ENCODE measurements around the gene LRMDA.

DNA sequence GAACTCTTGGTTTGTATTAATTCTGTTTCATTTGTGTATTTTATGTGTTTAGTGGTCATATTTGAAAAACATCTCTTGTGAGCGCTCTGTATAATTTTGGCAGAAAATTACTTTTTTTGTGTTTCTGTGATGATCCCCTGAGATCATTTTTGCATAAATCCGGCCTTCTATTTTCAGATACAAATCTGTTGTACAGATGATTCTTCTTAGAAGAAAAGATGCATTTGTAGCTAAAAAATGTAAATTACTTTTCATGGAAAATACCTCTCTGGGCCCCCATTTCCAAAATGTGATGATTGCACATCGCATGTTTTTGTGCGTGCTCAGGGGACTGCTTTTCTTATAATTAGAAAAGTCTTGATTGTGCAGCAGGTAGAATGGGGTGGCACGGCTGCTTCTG is 395.4 kb downstream of the LRMDA start:
- TF ChIP-seq, protein P1, sequence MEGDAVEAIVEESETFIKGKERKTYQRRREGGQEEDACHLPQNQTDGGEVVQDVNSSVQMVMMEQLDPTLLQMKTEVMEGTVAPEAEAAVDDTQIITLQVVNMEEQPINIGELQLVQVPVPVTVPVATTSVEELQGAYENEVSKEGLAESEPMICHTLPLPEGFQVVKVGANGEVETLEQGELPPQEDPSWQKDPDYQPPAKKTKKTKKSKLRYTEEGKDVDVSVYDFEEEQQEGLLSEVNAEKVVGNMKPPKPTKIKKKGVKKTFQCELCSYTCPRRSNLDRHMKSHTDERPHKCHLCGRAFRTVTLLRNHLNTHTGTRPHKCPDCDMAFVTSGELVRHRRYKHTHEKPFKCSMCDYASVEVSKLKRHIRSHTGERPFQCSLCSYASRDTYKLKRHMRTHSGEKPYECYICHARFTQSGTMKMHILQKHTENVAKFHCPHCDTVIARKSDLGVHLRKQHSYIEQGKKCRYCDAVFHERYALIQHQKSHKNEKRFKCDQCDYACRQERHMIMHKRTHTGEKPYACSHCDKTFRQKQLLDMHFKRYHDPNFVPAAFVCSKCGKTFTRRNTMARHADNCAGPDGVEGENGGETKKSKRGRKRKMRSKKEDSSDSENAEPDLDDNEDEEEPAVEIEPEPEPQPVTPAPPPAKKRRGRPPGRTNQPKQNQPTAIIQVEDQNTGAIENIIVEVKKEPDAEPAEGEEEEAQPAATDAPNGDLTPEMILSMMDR (IDR thresholded peaks at IDR 0.05; ENCODE audit: low read depth, low read length), result no peak
- TF ChIP-seq EZH2phosphoT487 (IDR thresholded peaks at IDR 0.05; ENCODE audit: low read depth), result no peak

All from OCI-LY3 (cell line).